Smooth muscle cell of the umbilical artery (primary cell): ENCODE data around the gene RPL22L1. TPM values are rescaled to one million over a fixed set of nuclear protein-coding genes. Genes with fewer than 3 reads are reported as not detected.

Source experiments
- total RNA-seq: library from RNA; depleted of rRNA; stranded (reverse); fragments of >200 nt; gene quantifications from 2 replicates; pipeline ENCODE4 v1.2.3, GENCODE V29; 2014

The RPL22L1 gene
- 80.9 and 116 TPM in 2 replicates for total RNA-seq

GRCh38 chr3:170869645-170870593 is at the start of gene RPL22L1:
Gene RPL22L1 (minus strand): TSS chr3:170870195. CDS start chr3:170870167, 28 bp downstream.

GRCh38 chr3:170908235-170909116 is 38.5 kb upstream of the RPL22L1 start, which contains the start of gene EIF5A2:
Gene EIF5A2 (minus strand): TSS chr3:170908637. CDS start chr3:170907806, 831 bp downstream.

Other genes starting within 250 kb of the RPL22L1 start
- gene EIF5A2, start 38.4 kb upstream of the RPL22L1 start, total RNA-seq, result 10.4 and 27.4 TPM in 2 replicates
- not detected in 2 replicates for gene SLC2A2, start 156.5 kb upstream of the RPL22L1 start, total RNA-seq